ENCODE results near the gene CYP2E1.

Gene CYP2E1

GRCh38 chr10:133565441-133566294 lies 38.5 kb downstream of the CYP2E1 start, which contains the start of gene SYCE1:
TSS of gene SYCE1 (minus strand) at chr10:133565583. CDS start at chr10:133565529, 54 bp downstream.
- no peak for DNase-seq
- no peaks in the 10 kb centered on the region for H3K4me1 ChIP-seq (ENCODE audit: insufficient read depth, low read length)
- no peak within 1 kb of the TSS for H3K4me2 ChIP-seq (ENCODE audit: insufficient read depth, low read length)
- no peak within 1 kb of the TSS for H3K27ac ChIP-seq (ENCODE audit: low read length)
- H3K4me3 ChIP-seq (ENCODE audit: low read depth in 1 of 2, low read length in 2 of 2): no peak within 1 kb of the TSS
- peaks cover 26% of the 10 kb centered on the region for H3K9me3 ChIP-seq (ENCODE audit: insufficient read depth, low read length, severe bottlenecking)
- TF ChIP-seq CTCF (IDR thresholded peaks at IDR 0.05; ENCODE audit: borderline replicate concordance, extremely low read depth, low read length, poor library complexity, severe bottlenecking): no peak
- TF ChIP-seq EZH2 (IDR thresholded peaks at IDR 0.05; ENCODE audit: borderline replicate concordance, low read depth, low read length, severe bottlenecking): no peak
- H3K79me2 ChIP-seq (ENCODE audit: insufficient read depth, low read length): no peaks in the 10 kb centered on the region
- H3K9ac ChIP-seq (ENCODE audit: low read depth, low read length): no peak within 1 kb of the TSS
- peaks cover 3% of the 10 kb centered on the region for H3K27me3 ChIP-seq (ENCODE audit: insufficient read depth, low read length, poor library complexity)
- H2AFZ ChIP-seq (ENCODE audit: low read depth, low read length): no peak within 1 kb of the TSS; the same call in 1 of the 2 replicates
- no peak for ATAC-seq (ENCODE audit: insufficient read depth, low read depth)
- H3K36me3 ChIP-seq (ENCODE audit: insufficient read depth, low read length): no peaks in the 10 kb centered on the region
- H4K20me1 ChIP-seq (ENCODE audit: insufficient read depth, low read length): no peaks in the 10 kb centered on the region

- H3K27me3 ChIP-seq (ENCODE audit: insufficient read depth, low read length, poor library complexity): no peaks in the 10 kb centered on the region
- no peaks in the 10 kb centered on the region for H3K79me2 ChIP-seq (ENCODE audit: insufficient read depth, low read length)
- TF ChIP-seq EZH2 (IDR thresholded peaks at IDR 0.05; ENCODE audit: borderline replicate concordance, low read depth, low read length, severe bottlenecking): no peak
- TF ChIP-seq CTCF (IDR thresholded peaks at IDR 0.05; ENCODE audit: borderline replicate concordance, extremely low read depth, low read length, poor library complexity, severe bottlenecking): no peak
- no peaks in the 10 kb centered on the region for H4K20me1 ChIP-seq (ENCODE audit: insufficient read depth, low read length)
- no peak for ATAC-seq (ENCODE audit: insufficient read depth, low read depth)
- H3K9me3 ChIP-seq (ENCODE audit: insufficient read depth, low read length, severe bottlenecking): peaks cover 26% of the 10 kb centered on the region
- no peak overlapping the region for H2AFZ ChIP-seq (ENCODE audit: low read depth, low read length)
- no peak overlapping the region for H3K4me3 ChIP-seq (ENCODE audit: low read depth in 1 of 2, low read length in 2 of 2)
- H3K27ac ChIP-seq (ENCODE audit: low read length): no peak overlapping the region
- no peak overlapping the region for H3K9ac ChIP-seq (ENCODE audit: low read depth, low read length)
- no peaks in the 10 kb centered on the region for H3K36me3 ChIP-seq (ENCODE audit: insufficient read depth, low read length)
- no peak for DNase-seq
- H3K4me2 ChIP-seq (ENCODE audit: insufficient read depth, low read length): no peak overlapping the region
- H3K4me1 ChIP-seq (ENCODE audit: insufficient read depth, low read length): no peaks in the 10 kb centered on the region
These were observed 40.0 kb downstream of the CYP2E1 start for GRCh38 chr10:133567119-133567518.

- TF ChIP-seq CTCF (IDR thresholded peaks at IDR 0.05; ENCODE audit: borderline replicate concordance, extremely low read depth, low read length, poor library complexity, severe bottlenecking): no peak
- TF ChIP-seq EZH2 (IDR thresholded peaks at IDR 0.05; ENCODE audit: borderline replicate concordance, low read depth, low read length, severe bottlenecking): no peak
- DNase-seq (no peak), ATAC-seq (ENCODE audit: insufficient read depth, low read depth) (no peak)
- Histone ChIP-seq H3K4me1 (ENCODE audit: insufficient read depth, low read length) (no peaks in the 10 kb centered on the region), H3K9ac (ENCODE audit: low read depth, low read length) (no peak overlapping the region), H3K79me2 (ENCODE audit: insufficient read depth, low read length) (no peaks in the 10 kb centered on the region), H3K4me2 (ENCODE audit: insufficient read depth, low read length) (no peak overlapping the region), H3K9me3 (ENCODE audit: insufficient read depth, low read length, severe bottlenecking) (peaks cover 26% of the 10 kb centered on the region), H3K4me3 (ENCODE audit: low read depth in 1 of 2, low read length in 2 of 2) (no peak overlapping the region), H3K27me3 (ENCODE audit: insufficient read depth, low read length, poor library complexity) (no peaks in the 10 kb centered on the region), H2AFZ (ENCODE audit: low read depth, low read length) (no peak overlapping the region), H4K20me1 (ENCODE audit: insufficient read depth, low read length) (no peaks in the 10 kb centered on the region), H3K27ac (ENCODE audit: low read length) (no peak overlapping the region), H3K36me3 (ENCODE audit: insufficient read depth, low read length) (no peaks in the 10 kb centered on the region)
These were observed 40.6 kb downstream of the CYP2E1 start for GRCh38 chr10:133567609-133568286.
